GM18873 (cell line): Measurements from ENCODE around the gene PGBD5.

Experiments
- ATAC-seq: cut with Tn5 transposase; IDR thresholded peaks from one replicate; pipeline ENCODE4 v1.9.1; 2021; ENCODE audit warnings: mild to moderate bottlenecking, moderate library complexity, moderate number of reproducible peaks; ENCODE audit not compliant: unreplicated experiment, low FRiP score

PGBD5 gene

DNA sequence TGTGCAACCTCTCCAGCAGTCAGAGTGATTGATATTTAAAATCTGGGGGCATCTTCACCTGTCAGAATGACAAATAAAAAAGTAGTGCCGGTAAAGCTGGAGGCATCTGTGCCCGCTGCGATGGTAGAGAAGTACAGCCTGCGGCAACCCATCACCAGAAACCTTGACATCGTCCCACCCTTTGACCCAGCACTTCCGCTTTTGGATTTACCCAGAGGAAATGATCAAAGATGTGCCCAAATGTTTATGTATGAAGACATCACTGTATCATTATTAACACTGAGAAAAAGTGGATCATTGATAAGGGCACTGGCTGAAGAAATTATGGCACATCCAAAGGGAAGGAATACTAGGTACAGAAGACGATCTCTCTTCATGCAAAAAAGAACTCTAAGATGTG lies 96.0 kb downstream of the PGBD5 start:
- ATAC-seq: no peak

DNA sequence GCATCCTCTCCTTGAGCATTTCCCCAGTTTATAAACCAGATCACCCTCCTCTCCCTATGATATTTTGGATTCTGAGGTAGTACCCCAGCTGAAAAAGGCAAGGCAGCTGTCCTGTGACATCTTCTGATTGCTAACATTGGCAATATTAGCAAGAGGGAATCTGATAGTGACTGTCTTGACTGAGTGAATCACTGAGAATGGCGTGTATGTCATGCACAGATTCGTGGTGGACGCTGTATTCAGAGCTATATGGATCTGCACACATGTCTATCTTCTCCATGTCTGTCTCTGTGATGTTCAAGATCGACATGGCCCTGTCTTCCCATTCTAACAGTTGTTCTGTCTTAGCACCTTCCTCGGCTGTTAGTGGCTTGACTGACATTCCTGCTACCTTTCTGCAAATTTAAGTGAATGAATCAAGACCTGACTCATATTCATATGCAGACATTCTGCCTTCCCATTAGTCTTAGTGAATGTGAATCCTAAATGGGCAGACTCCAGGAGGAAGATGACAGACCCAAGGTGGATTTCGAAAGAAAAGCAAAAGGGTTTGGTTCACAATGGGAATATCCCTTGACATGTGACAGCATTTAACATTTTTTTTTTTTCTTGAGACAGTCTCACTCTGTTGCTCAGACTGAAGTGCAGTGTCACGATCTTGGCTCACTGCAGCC lies 97.7 kb downstream of the PGBD5 start:
- ATAC-seq: no peak

DNA sequence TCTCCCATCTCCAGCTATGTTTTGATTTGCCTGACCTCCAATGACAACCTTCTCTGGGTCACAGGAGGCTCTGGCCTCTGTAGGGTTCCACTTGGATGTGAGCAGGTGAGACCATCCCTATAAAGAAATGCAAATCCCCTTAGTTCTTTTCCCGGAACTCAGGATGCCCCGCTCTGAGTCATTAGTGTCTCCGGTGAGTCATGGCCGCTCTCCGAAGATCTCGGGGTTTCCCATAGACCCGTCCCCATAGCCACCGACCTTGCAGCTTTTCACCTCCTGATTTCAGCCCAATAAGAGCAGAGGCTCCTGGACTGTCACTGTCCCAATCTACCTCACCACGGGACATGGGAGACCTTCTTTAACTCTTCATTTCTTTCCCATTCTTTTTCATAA lies 98.2 kb downstream of the PGBD5 start:
- ATAC-seq: peak; percentile 43

DNA sequence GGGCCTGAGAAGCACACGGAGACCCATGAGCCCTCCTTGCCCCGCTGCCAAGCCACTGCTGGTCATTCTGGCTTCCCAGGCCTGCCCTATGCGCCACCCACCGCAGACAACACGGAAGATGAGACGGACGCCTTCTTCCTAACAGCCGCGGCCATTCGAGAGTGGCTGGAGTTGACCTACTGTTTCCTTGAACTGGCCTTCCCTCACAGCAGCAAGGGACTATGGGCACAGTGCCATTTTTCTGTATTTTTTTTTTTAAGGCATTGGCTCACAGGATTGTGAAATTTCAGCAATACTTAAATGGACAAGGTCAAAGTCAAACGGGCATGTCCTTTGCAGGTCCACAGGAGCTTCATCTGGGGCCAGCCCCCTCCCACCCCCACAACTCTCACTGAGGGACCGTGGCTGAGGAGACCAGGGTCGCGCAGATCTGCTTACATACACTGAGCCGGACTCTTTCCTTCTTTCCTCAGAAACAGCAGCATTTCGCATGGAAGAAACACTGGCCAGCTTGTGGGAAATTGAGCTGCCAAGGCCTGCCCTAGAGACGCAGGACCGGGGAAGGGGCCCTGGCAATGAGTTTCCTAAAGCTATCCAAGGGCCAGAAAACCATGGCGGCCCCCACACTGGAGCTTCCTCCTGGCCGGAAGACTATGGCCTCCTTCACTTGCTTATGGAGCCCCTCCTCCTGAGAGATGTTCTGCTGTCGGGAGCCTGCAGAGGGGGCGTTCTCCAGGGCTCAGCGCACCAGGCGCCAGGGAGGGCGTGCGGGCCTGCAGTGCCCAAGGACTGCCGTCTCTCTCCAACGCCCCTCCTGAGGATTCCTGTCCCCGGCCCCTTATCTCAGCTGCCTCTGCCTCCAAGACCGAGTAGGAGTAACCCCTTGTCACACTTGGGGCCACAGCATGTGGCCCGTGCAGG lies 98.9 kb downstream of the PGBD5 start:
- ATAC-seq: no peak

DNA sequence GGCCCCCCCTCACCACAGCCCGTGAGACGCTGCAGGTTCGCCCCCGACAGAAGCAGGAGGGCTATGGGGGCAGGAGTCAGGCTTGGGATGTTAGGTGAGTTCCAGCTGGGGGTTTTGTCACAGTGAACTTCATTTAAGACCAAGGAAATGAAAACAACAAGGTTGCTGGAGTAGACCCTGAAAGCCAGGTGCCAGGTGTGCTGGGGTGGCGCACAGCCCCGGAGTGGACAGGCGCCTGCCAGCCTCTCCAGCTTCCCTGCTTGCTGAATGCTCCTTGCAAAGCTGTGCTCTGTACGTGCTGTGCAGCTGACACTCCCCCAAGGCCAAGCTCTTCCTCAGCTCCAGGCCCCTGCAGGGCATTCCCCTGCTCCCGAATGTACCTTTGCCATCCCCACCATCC lies 102.4 kb downstream of the PGBD5 start:
- ATAC-seq: no peak

DNA sequence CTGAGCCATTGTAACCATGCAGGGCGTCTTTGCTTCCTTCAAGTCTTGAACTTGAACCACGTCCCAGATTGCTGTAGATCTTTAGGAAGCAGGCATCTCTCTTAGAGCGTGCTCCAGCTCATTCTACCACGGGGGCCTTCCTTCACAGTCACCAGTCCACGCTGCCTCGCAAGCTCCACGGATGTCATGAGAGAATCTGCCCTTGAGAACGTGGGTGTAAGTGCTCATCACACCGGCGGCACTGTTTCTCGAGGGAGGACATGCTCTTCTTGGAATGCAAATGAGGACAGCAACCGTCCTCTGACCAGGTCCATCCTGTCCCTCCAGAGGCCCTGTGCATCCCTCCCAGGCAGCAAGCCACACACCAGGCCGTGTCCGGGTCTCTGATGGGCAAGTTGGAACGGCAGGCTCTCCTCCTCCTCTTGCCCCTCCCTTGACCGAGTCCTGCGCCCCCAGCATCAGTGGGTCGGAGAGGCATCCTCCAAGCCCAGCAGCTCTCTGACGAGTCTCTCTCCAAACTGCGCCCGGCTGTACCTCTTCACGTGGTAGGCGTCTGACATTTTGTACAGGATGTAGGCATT lies 103.1 kb downstream of the PGBD5 start:
- no peak for ATAC-seq

DNA sequence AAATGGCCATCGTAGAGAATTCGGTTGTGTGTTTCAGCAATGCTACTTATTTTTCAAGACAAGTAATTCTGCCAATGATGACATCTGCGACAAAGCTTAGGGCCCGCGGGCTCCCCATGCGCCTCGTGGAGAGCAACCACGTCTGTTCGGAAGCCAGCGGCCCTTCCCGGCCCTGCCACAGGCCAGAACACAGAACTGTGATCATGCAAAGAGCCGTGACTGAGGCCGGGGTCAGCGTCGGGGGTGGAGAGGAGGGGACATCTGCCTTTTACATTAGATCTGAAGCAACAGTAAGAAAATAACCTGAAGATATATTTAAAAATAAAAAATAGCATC lies 103.7 kb downstream of the PGBD5 start:
- no peak for ATAC-seq

DNA sequence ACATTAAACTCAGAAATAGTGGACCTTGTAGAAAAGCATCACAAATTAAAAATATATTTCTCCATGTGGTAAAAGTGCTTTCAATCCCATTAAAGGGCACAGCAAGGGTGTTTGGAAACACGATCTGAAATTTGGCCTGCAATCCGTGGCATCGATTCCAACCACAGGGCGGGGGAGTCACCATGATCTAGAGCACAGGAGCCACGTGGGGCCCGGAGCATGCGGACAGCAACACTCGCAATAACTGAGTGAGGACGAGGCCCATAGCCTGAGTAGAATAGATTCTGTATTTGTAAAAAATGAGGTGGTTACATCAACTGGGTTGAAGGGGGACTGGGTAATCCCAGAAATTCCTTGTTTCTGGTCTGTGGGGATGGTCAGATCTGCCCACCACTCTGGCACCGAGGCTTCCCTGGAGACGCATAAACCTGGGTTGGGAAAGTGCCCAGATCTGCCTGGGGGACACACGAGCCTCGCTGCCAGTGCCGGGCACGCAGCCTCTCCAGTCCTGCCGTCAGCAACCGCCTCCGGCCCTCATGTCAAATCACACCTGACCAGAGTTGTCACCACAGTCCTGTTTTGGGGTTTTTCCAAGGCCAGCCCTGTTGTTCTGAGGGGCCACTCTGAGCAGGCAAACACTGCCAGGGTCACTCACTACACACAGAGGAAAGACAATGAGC lies 104.3 kb downstream of the PGBD5 start:
- no peak for ATAC-seq

DNA sequence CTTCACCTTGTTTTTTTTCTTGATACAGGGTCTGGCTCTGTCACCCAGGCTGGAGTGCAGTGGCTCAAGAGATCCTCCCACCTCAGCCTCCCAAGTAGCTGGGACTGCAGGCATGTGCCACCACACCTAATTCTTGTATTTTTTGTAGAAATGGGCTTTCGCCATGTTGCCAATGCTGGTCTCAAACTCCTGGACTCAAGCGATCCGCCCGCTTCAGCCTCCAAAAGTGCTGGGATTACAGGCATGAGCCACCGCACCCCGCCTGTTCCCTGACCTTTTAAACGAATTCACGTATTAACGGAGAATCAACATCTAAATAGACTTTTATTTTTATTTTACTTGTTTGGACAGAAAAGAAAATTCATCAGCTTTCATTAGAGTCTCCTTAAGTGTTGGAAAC lies 104.8 kb downstream of the PGBD5 start:
- no peak for ATAC-seq

DNA sequence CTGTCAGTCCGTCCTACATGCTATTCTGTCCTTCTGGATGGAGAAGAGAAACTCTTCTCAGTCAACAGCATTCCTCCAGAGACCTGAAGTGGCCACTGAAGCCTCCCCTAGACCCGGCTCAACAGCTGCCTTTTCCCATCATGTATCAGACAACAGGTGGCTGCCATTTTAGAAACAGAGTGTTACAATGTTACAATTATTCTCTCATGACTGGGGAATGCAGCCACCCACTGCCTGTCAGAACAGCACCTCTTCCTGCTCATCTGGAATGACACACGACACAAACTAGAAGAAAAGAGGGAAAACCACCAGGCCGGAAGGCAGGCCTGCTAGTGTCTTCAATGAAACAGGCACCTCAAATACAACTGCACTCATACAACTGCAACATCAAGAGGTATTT lies 105.3 kb downstream of the PGBD5 start:
- ATAC-seq: no peak

DNA sequence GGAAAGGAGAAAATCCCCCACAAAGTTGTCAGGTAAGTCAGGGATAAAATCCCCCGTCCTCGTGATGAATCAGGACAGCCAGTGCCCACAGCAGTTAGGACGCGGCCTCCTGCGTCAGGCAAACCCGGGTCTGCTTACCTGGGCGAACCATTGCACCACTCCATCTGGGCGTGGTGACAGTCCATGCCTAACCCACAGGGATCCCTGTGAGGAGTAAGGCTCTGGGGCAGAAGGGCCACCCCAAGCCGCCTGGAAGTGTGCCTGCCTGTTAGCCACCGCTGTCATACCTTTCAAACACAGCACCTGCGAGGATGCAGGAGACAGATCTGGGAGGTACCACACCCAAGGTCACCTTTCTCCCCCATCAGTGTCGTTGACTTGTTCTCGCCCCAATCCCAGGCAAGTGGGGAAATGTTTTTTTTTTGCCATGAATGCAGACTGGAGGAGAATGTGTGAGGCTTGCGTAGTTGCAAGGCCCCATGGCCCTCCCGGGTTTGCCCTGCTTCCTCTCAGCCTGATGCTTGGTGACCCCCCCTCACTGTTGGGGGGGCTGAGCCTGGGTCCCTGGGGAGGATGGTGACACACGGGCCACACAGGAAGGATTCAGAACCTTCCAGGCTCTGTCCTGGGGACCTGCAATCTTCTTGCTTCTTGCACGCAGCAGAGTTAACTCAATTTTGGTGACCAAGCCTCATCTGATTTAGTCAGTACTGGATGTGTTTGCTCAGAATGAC lies 107.0 kb downstream of the PGBD5 start:
- ATAC-seq: no peak

DNA sequence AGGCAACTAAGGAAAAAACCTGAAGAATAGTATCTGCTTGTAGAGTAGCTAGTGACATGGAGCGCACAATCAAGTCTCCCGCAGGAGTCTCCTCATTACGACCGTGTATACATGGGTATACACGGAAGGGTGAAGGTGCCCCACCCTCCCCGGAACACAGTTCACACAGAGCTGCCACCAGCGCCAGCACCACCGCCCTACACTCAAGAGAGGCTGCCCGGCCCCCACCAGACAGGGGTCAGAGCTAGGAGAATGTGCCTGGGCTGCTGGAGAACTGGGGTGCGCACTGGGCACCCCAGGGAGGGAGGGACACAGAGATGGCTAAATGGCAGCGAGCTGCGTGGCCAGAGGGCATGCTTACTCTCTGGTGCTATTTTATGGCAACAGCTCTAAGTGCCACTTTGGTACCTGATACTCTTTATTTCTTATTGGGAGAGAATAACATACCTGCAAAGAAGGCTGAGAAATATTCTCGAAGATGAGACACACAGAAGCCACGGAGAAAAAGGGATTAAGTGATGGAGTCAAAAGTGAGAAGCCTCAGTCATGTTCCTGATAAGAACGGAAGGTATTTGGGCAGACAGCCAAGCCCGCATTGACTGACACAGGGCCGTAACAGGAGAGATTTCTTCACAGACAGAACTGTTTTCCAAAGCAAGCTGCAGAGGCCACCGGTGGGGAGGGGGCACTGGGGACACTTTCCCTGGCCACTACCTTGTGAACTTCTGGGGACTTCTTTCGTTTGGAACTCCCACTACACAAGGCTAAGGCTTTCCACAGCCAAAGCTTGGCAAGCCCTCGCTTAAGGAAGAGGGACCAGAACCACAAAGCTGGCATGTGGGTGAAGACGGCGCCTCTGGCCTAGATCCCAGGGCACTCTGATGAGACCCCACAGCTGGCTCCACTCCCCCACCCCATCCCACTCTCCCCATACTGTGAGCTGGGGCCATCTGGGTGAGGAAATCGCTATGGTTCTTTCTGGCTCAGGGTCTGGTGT lies 108.0 kb downstream of the PGBD5 start:
- ATAC-seq: no peak

DNA sequence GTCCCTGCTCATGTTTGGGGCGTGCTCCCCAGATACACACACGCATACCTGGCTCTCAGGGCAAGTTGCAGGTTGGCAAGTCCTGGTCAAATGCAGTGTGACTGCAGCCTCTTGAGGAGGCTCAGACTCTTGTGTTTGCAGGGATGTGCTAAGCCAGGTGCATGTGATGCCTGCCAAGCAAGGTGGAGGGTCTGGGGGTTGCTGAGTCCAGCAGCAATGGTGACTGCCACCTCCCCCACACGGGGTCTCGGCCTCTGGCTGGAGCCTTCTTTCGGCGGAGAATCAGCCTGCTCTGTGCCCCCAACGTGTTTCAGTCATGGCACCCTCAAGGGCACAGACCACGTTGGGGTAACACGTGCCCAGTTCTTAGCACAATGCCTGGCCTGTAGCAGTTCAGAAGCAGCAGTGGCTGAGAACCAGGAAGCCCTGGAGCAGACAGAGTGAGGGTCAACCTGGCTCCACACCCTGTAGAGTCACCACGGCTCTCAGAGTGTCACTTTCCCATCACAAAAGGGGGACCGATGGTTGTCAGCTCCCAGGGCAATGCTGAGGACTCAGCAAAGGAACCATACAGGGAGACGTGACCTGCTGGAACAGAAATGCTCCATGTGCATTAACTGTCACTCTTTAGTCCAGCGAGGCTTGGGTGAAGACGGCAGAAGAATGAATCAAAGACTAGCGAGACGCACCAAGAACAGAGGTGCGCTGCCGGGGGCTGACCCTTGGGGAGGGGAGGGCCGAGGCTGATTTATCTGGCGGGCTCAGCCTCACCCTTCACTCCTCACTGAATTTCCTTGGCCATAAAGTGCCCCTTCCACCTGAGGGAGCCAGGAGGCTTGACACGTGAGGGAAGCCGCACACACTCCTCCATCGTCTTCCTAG lies 109.0 kb downstream of the PGBD5 start:
- no peak for ATAC-seq

DNA sequence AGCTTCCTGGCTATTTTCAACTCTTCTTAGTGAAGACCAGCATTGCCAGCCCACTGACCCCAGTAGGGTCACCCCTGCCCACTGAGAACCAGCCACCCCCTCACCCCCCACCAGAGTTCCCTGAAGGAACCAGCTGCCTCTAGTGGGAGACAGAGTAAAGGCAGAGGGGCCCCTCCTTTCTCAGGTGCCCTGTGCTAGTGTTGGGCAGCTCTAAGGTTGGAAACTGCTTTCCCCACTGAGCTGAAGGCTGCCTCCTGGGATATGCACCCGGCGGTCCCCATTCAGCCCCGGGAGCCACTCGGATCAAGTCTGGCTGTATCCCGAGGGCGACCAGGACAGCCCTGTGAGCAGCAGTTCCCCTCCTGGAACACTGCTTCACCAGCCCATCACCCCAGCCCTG lies 111.0 kb downstream of the PGBD5 start:
- no peak for ATAC-seq

DNA sequence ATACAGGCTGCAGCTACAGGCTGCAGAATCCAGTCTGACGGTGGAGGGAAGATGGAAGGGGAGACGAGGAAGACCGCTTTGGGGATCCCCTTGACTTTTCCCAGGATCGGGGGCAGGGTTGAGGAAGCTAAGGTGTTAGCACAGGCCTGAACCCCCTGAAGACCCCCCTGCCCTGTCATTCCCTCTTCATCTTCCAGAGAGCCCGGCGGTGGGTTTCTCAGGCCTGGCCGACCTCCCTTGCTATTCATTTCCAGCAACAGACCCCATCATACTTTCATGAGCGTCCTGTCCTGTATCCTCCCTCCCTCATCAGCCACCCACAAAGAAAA lies 112.0 kb downstream of the PGBD5 start:
- no peak for ATAC-seq

DNA sequence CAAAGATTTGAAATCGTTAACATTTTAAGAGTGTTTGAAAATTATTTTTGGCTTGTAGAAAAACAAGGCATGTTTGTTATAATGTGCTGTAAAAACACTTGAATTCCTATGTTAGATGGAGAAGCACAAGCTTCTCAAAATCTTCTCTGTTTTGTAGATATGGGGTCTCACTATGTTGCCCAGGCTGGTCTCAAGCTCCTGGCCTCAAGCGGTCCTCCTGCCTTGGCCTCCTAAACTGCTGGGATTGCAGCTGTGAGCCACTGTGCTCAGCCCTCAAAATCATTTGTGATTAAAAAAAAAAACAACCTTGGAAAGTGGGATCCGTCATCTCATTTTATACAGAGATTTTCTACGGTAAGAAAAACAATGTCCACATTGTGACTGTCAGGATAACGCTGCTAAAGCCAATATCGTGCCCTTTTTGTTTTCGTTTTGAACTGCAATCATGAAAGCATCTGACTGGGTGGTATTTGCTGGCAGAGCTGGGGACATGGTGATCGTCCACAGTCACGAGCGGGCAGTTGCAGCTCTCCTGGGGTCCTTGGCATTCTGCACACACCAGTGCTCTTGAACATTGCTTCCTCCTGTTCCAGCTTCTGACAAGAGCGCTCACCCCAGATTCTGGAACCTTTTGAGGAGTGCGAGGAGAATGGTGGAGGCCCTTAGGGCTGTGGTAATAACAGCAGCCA lies 112.5 kb downstream of the PGBD5 start:
- ATAC-seq: no peak

DNA sequence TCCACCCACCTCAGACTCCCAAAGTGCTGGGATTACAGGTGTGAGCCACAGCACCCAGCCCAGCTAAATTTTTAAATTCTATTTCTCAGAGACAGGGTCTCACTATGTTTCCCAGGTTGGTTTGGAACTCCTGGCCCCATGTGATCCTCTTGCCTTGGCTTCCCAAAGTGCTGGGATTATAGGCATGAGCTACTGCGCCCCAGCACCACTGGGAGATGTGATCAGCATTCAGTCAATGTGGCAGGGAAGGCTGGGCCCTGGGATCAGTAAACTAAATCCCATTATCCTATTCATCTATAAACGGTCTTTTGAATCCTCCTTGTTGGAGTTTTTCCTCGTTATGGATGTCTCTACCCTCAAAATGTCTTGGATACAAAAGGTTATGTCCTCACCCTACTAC lies 113.5 kb downstream of the PGBD5 start:
- no peak for ATAC-seq
